ENCODE results near the gene C2orf68.
"Not testable (repeated sequence)": the region's sequence is repeated elsewhere in the genome, so short reads cannot be mapped to it uniquely, and the experiment has no call there.

Gene C2orf68

GRCh38 chr2:85604568-85605339 is 7.1 kb downstream of the C2orf68 start:
- no peak overlapping the region for H3K4me3 ChIP-seq (ENCODE audit: low read depth in 1 of 2, low read length in 1 of 2)
- H3K4me1 ChIP-seq (ENCODE audit: control insufficient read depth in 1 of 2, insufficient read depth in 1 of 2, low read depth in 1 of 2, low read length in 1 of 2), result peaks cover 66 to 72% of the 10 kb centered on the region in 2 experiments
- H3K27ac ChIP-seq, result peak overlapping the region; percentile 33
- TF ChIP-seq CTCF (IDR thresholded peaks at IDR 0.05), result no peak
- H3K27me3 ChIP-seq, result peaks cover 14% of the 10 kb centered on the region
- H3K36me3 ChIP-seq, result peaks cover 40% of the 10 kb centered on the region
- no peaks in the 10 kb centered on the region for H3K9me3 ChIP-seq

- peak overlapping the region in 1 of 2 experiments; percentile 75 for H3K4me3 ChIP-seq (ENCODE audit: low read depth in 1 of 2, low read length in 1 of 2)
Measured at GRCh38 chr2:85604133-85604444, 7.8 kb downstream of the C2orf68 start.

GRCh38 chr2:85602476-85603234 is 9.2 kb downstream of the C2orf68 start, which contains the start of gene TMEM150A:
TSS of gene TMEM150A (minus strand) at chr2:85602698. CDS start at chr2:85601948, 750 bp downstream.
- Histone ChIP-seq H3K9me3 (no peaks in the 10 kb centered on the region), H3K27ac (peak within 1 kb of the TSS; percentile 45), H3K4me3 (ENCODE audit: low read depth in 1 of 2, low read length in 1 of 2) (peak within 1 kb of the TSS; percentile 66 to 75), H3K4me1 (ENCODE audit: control insufficient read depth in 1 of 2, insufficient read depth in 1 of 2, low read depth in 1 of 2, low read length in 1 of 2) (peaks cover 46 to 54% of the 10 kb centered on the region in 2 experiments), H3K36me3 (peaks cover 42% of the 10 kb centered on the region), H3K27me3 (peaks cover 14% of the 10 kb centered on the region)
- TF ChIP-seq CTCF (IDR thresholded peaks at IDR 0.05), result peak; percentile 46

More at GRCh38 chr2:85604133-85604444, 7.8 kb downstream of the C2orf68 start:
- Histone ChIP-seq H3K36me3 (peaks cover 42% of the 10 kb centered on the region), H3K4me1 (ENCODE audit: control insufficient read depth in 1 of 2, insufficient read depth in 1 of 2, low read depth in 1 of 2, low read length in 1 of 2) (peaks cover 61 to 65% of the 10 kb centered on the region in 2 experiments), H3K27me3 (peaks cover 14% of the 10 kb centered on the region)
- H3K27ac ChIP-seq, H3K9me3 ChIP-seq: not testable (repeated sequence)

- Histone ChIP-seq H3K4me1 (ENCODE audit: control insufficient read depth in 1 of 2, insufficient read depth in 1 of 2, low read depth in 1 of 2, low read length in 1 of 2) (peaks cover 41 to 51% of the 10 kb centered on the region in 2 experiments), H3K9me3 (no peaks in the 10 kb centered on the region), H3K4me3 (ENCODE audit: low read depth in 1 of 2, low read length in 1 of 2) (peak overlapping the region; percentile 66 to 75), H3K36me3 (peaks cover 45% of the 10 kb centered on the region), H3K27me3 (peaks cover 14% of the 10 kb centered on the region), H3K27ac (peak overlapping the region; percentile 45)
- TF ChIP-seq CTCF (IDR thresholded peaks at IDR 0.05), result no peak
Measured at GRCh38 chr2:85601771-85602475, 9.9 kb downstream of the C2orf68 start.

GRCh38 chr2:85600951-85601770 is 10.7 kb downstream of the C2orf68 start:
- Histone ChIP-seq H3K4me3 (ENCODE audit: low read depth in 1 of 2, low read length in 1 of 2) (no peak overlapping the region), H3K9me3 (no peaks in the 10 kb centered on the region), H3K27me3 (peaks cover 14% of the 10 kb centered on the region), H3K4me1 (ENCODE audit: control insufficient read depth in 1 of 2, insufficient read depth in 1 of 2, low read depth in 1 of 2, low read length in 1 of 2) (peaks cover 47 to 56% of the 10 kb centered on the region in 2 experiments), H3K27ac (no peak overlapping the region), H3K36me3 (peaks cover 49% of the 10 kb centered on the region)
- TF ChIP-seq CTCF (IDR thresholded peaks at IDR 0.05), result no peak

All from neutrophil (primary cell).